Heart left ventricle (tissue), 16 donors: ENCODE results near the gene TMEM175. TPM values are rescaled to one million over a fixed set of nuclear protein-coding genes. Genes with fewer than 3 reads are reported as not detected.

Experiments
- ATAC-seq, 4 donors: fragments of 200-7000 bp; cut with Tn5 transposase; one replicate each; pipeline ENCODE4 v1.9.1; 2020 to 2022; ENCODE audit warnings: moderate library complexity in 4 of 4, mild to moderate bottlenecking in 3 of 4, moderate number of reproducible peaks in 1 of 4
- DNase-seq, 5 donors: peaks; one replicate each; pipeline ENCODE4 v3.0.0-alpha.2; 2020
- H3K27ac ChIP-seq, 12 donors: fragments of 200-600 bp; sonication (generic) in 4 of 12; one replicate each; pipeline versions ENCODE4 v1.5.0 to v1.8.0; 2016 to 2022; ENCODE audit warnings: mild to moderate bottlenecking in 2 of 12
- H3K27me3 ChIP-seq, 9 donors: fragments of 200-600 bp; sonication (generic) in 2 of 9; one replicate each; pipeline versions ENCODE4 v1.5.1 to v1.8.0; 2016 to 2022; ENCODE audit warnings: mild to moderate bottlenecking in 3 of 9
- H3K36me3 ChIP-seq, 9 donors: fragments of 200-600 bp; sonication (generic) in 2 of 9; one replicate each; pipeline versions ENCODE4 v1.5.0 to v1.8.0; 2018 to 2022; ENCODE audit warnings: mild to moderate bottlenecking in 2 of 9
- H3K4me1 ChIP-seq, 12 donors: fragments of 200-600 bp; sonication (generic) in 4 of 12; one replicate each; pipeline versions ENCODE4 v1.5.0 to v1.8.0; 2016 to 2022; ENCODE audit warnings: mild to moderate bottlenecking in 3 of 12
- H3K4me3 ChIP-seq, 12 donors: fragments of 200-600 bp; sonication (generic) in 4 of 12; one replicate each; pipeline versions ENCODE4 v1.5.0 to v1.8.0; 2017 to 2022; ENCODE audit warnings: mild to moderate bottlenecking in 9 of 12, moderate library complexity in 4 of 12
- H3K9me3 ChIP-seq, 12 donors: fragments of 200-600 bp; sonication (generic) in 4 of 12; one replicate each; pipeline versions ENCODE4 v1.5.0 to v1.8.0; 2016 to 2022; ENCODE audit warnings: mild to moderate bottlenecking in 1 of 12
- POLR2A ChIP-seq, 2 donors: fragments of 450-650 bp; IDR thresholded peaks; one replicate each; pipeline ENCODE4 v1.6.1; 2017; ENCODE audit warnings: antibody characterized with exemption in 2 of 2, mild to moderate bottlenecking in 2 of 2, moderate library complexity in 2 of 2
- WGBS, 4 donors: extraction: QIAGEN DNeasy Blood & Tissue Kit in 2 of 4; methylation state at CpG; one replicate each; pipeline versions ENCODE4 v1.1.5 to v1.1.7; 2013 to 2018; 5-methylcytosine and 5-hydroxymethylcytosine counted together
- intact Hi-C, 10 donors: fragments of 100-400 bp; cut with DNase I; formaldehyde crosslinking; loops; one replicate each; pipeline versions ENCODE4 v1.11.1 to v1.14.2; 2022
- polyA plus RNA-seq, 2 donors: library from polyadenylated mRNA; stranded (reverse); fragments of 200-250 nt; gene quantifications; one replicate each; pipeline ENCODE4 v1.2.3, GENCODE V29; 2013
- total RNA-seq, 9 donors: library from RNA; depleted of rRNA in 2 of 9; stranded (reverse); fragments of >200 nt in 2 of 9; fragmentation: NEBNext Ultra II Directional in 3 of 9; extraction: Animal tissue kit (Norgen Biotek cat#: 25700) in 3 of 9; gene quantifications; one replicate each; pipeline versions ENCODE4 v1.1.0 to v1.2.4, GENCODE V29; 2016 to 2023
- TF ChIP-seq, protein P1 (sequence below), 12 donors: fragments of 200-600 bp; sonication (generic) in 4 of 12; IDR thresholded peaks; one replicate each; pipeline versions ENCODE4 v1.5.0 to v1.8.0; 2018 to 2022; ENCODE audit warnings: antibody characterized with exemption in 12 of 12, mild to moderate bottlenecking in 5 of 12
- donor health status: ischemic (EF 13 %, LVEDD 7.1; RV severe dilation, severe dysfunction).
- donor health status: healthy with polysubstance abuse.
- donor health status: DM: no; HTN: yes; CAD: no.
- donor health status: DM: no; HTN: no; CAD: no.
- donor health status: ischemic (EF 25% LVEDD 6.9; RV normal size, moderate dysfunction).
- donor health status: ischemic (EF 25% LVEDD 5.7; RV mildly dilated, moderate dysfunction).
- donor health status: healthy.
- donor health status: DM: yes; HTN: yes; CAD: no.
- donor health status: ischemic (EF 35%, LVEDD 5.7; RV mildly dilated, moderate dysfunction).
- donor health status: nonischemic (EF 11% LVEDD 7.7; RV severe dilation, severe dysfunction).
- donor health status: DM: yes; HTN: yes; CAD: no.
- donor health status: PGD.
- donor health status: ischemic (EF 29% LVEDD 5.4; RV normal size, mild dysfunction).
- donor health status: nonischemic (EF 23%, LVEDD 6.1; RV moderate dilation, normal function).

Gene TMEM175
- total and polyA plus RNA-seq, 11 donors = 14.2 to 34.6 (median 20.1) TPM

DNA sequence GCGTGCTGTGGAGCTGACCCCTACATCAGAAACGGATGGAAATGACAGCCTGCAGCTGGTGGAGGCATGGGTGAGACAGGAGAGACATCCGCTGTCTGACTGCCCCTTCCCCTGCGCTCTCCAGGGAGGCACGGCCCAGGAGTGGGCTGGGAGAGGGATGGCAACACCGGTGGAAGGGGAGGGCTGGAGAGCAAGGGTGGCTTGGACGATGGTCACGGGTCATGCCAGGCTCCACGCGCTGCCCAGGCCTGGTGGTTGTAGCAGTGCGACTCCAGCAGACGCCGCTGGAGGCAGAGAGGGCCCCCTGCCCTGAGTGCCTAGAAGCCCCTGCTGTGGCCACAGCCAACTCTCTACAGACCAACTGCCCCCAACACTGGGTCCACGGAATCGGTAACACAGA lies 48.0 kb upstream of the TMEM175 start:
- peaks cover 0 to 90% (median 57%) of the 10 kb centered on the region in 9 donors for H3K36me3 ChIP-seq
- H3K27me3 ChIP-seq = no peaks in the 10 kb centered on the region
- H3K9me3 ChIP-seq = no peaks in the 10 kb centered on the region
- 84 to 94% (median 89%) methylated on average over 12 to 15 of the region's 15 CpGs for WGBS, 4 donors
- H3K4me3 ChIP-seq = no peak overlapping the region
- no peak for DNase-seq
- no peak for ATAC-seq
- H3K4me1 ChIP-seq = no peaks in the 10 kb centered on the region
- H3K27ac ChIP-seq = no peak overlapping the region
- intact Hi-C loops = no loop called here
- TF ChIP-seq POLR2A (IDR thresholded peaks at IDR 0.05) = no peak
- TF ChIP-seq, protein P1, sequence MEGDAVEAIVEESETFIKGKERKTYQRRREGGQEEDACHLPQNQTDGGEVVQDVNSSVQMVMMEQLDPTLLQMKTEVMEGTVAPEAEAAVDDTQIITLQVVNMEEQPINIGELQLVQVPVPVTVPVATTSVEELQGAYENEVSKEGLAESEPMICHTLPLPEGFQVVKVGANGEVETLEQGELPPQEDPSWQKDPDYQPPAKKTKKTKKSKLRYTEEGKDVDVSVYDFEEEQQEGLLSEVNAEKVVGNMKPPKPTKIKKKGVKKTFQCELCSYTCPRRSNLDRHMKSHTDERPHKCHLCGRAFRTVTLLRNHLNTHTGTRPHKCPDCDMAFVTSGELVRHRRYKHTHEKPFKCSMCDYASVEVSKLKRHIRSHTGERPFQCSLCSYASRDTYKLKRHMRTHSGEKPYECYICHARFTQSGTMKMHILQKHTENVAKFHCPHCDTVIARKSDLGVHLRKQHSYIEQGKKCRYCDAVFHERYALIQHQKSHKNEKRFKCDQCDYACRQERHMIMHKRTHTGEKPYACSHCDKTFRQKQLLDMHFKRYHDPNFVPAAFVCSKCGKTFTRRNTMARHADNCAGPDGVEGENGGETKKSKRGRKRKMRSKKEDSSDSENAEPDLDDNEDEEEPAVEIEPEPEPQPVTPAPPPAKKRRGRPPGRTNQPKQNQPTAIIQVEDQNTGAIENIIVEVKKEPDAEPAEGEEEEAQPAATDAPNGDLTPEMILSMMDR (IDR thresholded peaks at IDR 0.05) = no peak

DNA sequence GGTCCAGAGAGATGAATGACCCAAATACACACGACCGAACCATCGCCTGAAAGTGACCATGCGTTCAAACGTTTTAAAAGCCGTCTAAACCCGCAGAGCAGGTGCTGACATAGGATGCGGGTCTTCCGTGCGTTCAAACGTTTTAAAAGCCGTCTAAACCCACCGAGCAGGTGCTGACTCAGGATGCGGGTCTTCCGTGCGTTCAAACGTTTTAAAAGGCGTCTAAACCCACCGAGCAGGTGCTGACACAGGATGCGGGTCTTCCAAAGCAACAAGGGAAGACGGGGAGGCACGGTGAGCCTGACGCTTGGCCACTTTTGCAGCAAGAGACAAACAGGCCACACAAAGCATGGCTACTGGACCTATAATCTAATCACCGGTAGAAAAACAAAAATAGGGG lies 47.4 kb upstream of the TMEM175 start:
- H3K4me3 ChIP-seq = no peak overlapping the region
- intact Hi-C loops = no loop called here
- no peaks in the 10 kb centered on the region for H3K27me3 ChIP-seq
- WGBS, 4 donors = 87 to 93% (median 91%) methylated on average over 24 of the region's 24 CpGs
- H3K9me3 ChIP-seq = no peaks in the 10 kb centered on the region
- ATAC-seq = no peak
- H3K4me1 ChIP-seq = no peaks in the 10 kb centered on the region
- peaks cover 0 to 90% (median 57%) of the 10 kb centered on the region in 9 donors for H3K36me3 ChIP-seq
- no peak overlapping the region for H3K27ac ChIP-seq
- DNase-seq = no peak
- TF ChIP-seq POLR2A (IDR thresholded peaks at IDR 0.05) = no peak
- TF ChIP-seq, protein P1 (IDR thresholded peaks at IDR 0.05) = no peak

DNA sequence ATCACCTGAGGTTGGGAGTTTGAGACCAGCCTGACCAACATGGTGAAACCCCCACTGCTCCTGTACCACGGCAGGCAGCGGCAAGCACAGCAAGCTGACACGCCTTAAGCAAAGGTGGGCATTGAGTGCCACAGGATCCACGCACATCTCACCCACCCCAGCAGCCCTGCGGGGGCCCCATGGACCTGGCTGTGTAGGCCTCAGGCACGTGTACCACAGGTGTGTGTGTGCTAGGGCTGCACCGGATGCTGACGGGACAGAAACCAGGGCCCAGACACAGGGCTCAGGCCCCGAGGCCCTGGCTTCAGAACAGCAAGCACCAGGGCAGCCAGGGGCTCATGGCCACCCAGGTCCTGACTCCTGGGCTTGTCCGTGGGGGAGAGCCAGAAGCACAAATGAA lies 46.9 kb upstream of the TMEM175 start:
- Histone ChIP-seq H3K27ac (no peak overlapping the region), H3K27me3 (no peaks in the 10 kb centered on the region), H3K4me1 (no peaks in the 10 kb centered on the region), H3K9me3 (no peaks in the 10 kb centered on the region), H3K4me3 (no peak overlapping the region), H3K36me3 (peaks cover 0 to 90% (median 58%) of the 10 kb centered on the region in 9 donors)
- WGBS, 4 donors = 94 to 100% (median 97%) methylated on average over 5 to 10 of the region's 10 CpGs
- TF ChIP-seq, protein P1 (IDR thresholded peaks at IDR 0.05) = no peak
- no peak for TF ChIP-seq POLR2A (IDR thresholded peaks at IDR 0.05)
- no peak for DNase-seq
- intact Hi-C loops = no loop called here
- no peak for ATAC-seq

DNA sequence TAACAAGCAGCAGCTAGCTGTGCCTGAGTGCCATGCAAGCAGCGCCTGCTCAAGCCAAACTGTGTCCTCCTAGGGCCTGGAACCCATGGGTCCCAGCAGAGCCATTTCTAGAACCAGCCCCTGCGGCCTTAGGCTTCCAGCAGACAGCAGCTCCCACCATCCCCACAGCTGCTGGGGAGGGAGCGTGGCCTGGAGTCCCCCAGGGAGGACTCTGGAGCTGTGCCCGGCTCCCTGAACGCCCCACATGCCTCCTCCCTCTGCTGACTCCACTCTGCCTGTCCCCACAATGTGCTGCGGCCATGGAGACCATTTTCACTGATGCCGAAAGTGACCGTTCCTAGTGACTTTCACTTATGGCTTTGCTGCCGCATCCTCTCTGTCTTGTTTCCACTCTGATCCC lies 46.0 kb upstream of the TMEM175 start:
- no peak overlapping the region for H3K4me3 ChIP-seq
- TF ChIP-seq, protein P1 (IDR thresholded peaks at IDR 0.05) = no peak
- no peak for TF ChIP-seq POLR2A (IDR thresholded peaks at IDR 0.05)
- H3K27ac ChIP-seq = no peak overlapping the region
- no peaks in the 10 kb centered on the region for H3K9me3 ChIP-seq
- H3K27me3 ChIP-seq = no peaks in the 10 kb centered on the region
- H3K36me3 ChIP-seq = peaks cover 0 to 85% (median 53%) of the 10 kb centered on the region in 9 donors
- DNase-seq (peak in 3 of 5 donors; percentile 27 to 41 (median 39)), ATAC-seq (peak in 2 of 4 donors; percentile 14 to 37)
- H3K4me1 ChIP-seq = no peaks in the 10 kb centered on the region
- 74 to 84% (median 78%) methylated on average over 6 to 9 of the region's 9 CpGs for WGBS, 4 donors
- intact Hi-C loops = no loop called here
